Measurements from ENCODE around the gene NAB1.
"Not testable (repeated sequence)": the region's sequence is repeated elsewhere in the genome, so short reads cannot be mapped to it uniquely, and the experiment has no call there.

Gene NAB1

GRCh38 chr2:190701586-190701985 lies 52.7 kb downstream of the NAB1 start:
- Histone ChIP-seq H3K27me3 (ENCODE audit: insufficient read depth, poor library complexity, severe bottlenecking) (no peaks in the 10 kb centered on the region), H3K4me3 (replicated peaks; ENCODE audit: insufficient read depth, low read length) (no peak overlapping the region), H3K27ac (replicated peaks) (no peak overlapping the region)
- no peak for DNase-seq (ENCODE audit: low read depth in 1 of 2, low spot score in 1 of 2)
- TF ChIP-seq CTCF (IDR thresholded peaks at IDR 0.05; ENCODE audit: insufficient read depth, low read length), result no peak
- no peak for TF ChIP-seq GABPA (IDR thresholded peaks at IDR 0.05; ENCODE audit: low read depth)
- no peak for TF ChIP-seq REST (IDR thresholded peaks at IDR 0.05; ENCODE audit: insufficient replicate concordance, low read depth)
- TF ChIP-seq SPI1 (IDR thresholded peaks at IDR 0.05; ENCODE audit: borderline replicate concordance, low read depth), result no peak
- no peak for TF ChIP-seq POLR2AphosphoS5 (IDR thresholded peaks at IDR 0.05; ENCODE audit: low read depth)

- H3K4me3 ChIP-seq (replicated peaks; ENCODE audit: insufficient read depth, low read length), result no peak overlapping the region
- no peaks in the 10 kb centered on the region for H3K27me3 ChIP-seq (ENCODE audit: insufficient read depth, poor library complexity, severe bottlenecking)
- no peak for DNase-seq (ENCODE audit: low read depth in 1 of 2, low spot score in 1 of 2)
- no peak overlapping the region for H3K27ac ChIP-seq (replicated peaks)
- TF ChIP-seq REST (IDR thresholded peaks at IDR 0.05; ENCODE audit: insufficient replicate concordance, low read depth) (no peak), SPI1 (IDR thresholded peaks at IDR 0.05; ENCODE audit: borderline replicate concordance, low read depth) (no peak), CTCF (IDR thresholded peaks at IDR 0.05; ENCODE audit: insufficient read depth, low read length) (no peak), GABPA (IDR thresholded peaks at IDR 0.05; ENCODE audit: low read depth) (no peak), POLR2AphosphoS5 (IDR thresholded peaks at IDR 0.05; ENCODE audit: low read depth) (no peak)
Observed at GRCh38 chr2:190705280-190705679, 56.4 kb downstream of the NAB1 start.

- Histone ChIP-seq H3K27ac (replicated peaks) (no peak overlapping the region), H3K4me3 (replicated peaks; ENCODE audit: insufficient read depth, low read length) (no peak overlapping the region), H3K27me3 (ENCODE audit: insufficient read depth, poor library complexity, severe bottlenecking) (no peaks in the 10 kb centered on the region)
- no peak for DNase-seq (ENCODE audit: low read depth in 1 of 2, low spot score in 1 of 2)
- no peak for TF ChIP-seq REST (IDR thresholded peaks at IDR 0.05; ENCODE audit: insufficient replicate concordance, low read depth)
- TF ChIP-seq GABPA (IDR thresholded peaks at IDR 0.05; ENCODE audit: low read depth), result no peak
- no peak for TF ChIP-seq SPI1 (IDR thresholded peaks at IDR 0.05; ENCODE audit: borderline replicate concordance, low read depth)
- no peak for TF ChIP-seq CTCF (IDR thresholded peaks at IDR 0.05; ENCODE audit: insufficient read depth, low read length)
- TF ChIP-seq POLR2AphosphoS5 (IDR thresholded peaks at IDR 0.05; ENCODE audit: low read depth), result no peak
Observed at GRCh38 chr2:190707726-190708125, 58.8 kb downstream of the NAB1 start.

GRCh38 chr2:190708650-190709049 lies 59.8 kb downstream of the NAB1 start:
- H3K27me3 ChIP-seq (ENCODE audit: insufficient read depth, poor library complexity, severe bottlenecking); DNase-seq (ENCODE audit: low read depth in 1 of 2, low spot score in 1 of 2); H3K27ac ChIP-seq (replicated peaks); H3K4me3 ChIP-seq (replicated peaks; ENCODE audit: insufficient read depth, low read length): not testable (repeated sequence)

All from HL-60 (cell line).